GM10847 (cell line): ENCODE data around the gene TMEM244.

ENCODE experiments used
- POLR2A ChIP-seq: IDR thresholded peaks from 2 replicates; pipeline ENCODE4 v1.6.1; 2011; ENCODE audit not compliant: insufficient read length; ENCODE audit errors: extremely low read depth

TMEM244 gene

DNA sequence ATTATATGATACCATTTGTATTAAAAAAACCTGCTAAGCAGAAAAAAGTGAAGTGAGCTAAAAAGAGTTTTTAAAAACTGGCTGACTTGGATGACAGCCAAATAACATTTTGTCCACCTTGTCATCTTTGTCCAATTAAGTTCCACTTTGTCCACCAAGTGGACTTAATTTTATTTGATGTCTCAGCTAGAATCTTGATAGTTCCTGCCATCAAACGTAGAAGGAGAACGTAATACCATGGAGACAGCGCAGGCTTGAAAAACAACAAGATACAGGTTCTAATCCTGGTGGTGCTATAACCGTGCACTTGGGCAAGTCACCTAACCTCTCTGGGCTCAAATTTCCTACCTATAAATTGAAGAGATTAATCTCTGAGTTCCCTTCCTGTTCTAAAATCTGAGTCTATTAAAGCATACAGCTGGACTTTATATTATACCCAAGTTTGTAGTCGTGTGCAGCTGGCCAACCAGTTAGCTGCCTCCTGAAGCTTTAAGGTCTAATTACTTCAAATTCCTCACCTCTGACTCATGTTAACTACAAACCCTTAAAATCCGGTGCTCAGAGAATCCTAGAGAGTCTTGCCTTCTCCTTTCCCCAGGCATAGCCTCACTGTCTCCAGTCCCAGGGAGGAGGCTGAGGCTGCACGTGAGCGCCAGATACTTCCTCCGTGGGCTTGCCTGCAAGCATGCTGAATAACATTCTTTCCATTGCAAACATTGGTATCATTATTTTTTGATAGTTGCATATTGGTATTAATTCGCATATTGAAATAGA lies 16.8 kb downstream of the TMEM244 start:
- no peak for TF ChIP-seq POLR2A

DNA sequence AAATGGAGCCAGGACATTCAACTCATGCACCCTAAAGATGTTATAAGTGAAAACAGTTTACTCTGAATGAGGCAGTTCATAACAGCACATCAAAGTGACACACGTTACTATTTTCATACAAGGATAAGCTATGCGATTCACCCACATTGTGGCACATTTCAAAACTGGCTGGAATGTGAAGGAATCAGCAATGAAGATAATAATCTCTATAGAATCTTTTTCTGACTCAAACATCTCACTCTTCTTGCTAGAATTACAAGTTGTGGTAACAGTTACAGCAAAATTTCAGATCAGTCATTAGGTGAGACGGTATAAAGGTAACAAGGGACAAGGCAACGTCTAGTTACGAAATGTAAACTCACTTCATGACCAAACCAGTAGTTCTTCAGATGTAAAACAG lies 17.5 kb downstream of the TMEM244 start:
- no peak for TF ChIP-seq POLR2A

DNA sequence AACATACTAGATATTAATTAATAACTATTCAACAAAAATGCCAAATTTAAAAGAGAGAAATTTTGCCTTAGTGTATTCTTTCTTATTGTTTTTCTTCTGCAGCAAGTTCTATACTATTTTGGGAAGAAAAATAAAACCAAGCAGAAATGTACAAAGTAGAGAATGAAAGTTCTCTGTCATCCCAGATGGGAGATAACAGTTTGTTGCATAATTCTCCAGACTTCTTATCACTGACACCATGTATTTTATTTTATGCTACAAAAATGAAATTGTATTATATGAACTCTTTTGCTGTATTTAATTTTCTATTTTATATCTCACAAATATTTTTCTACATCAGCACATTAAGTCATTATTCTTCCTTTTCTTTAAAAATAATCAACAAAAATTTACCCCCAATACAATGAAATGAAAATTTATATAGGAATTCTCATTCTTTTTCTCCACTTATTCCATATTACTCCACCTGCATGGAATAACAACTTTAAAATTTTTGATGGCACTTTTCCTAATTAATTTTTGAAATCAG lies 18.2 kb downstream of the TMEM244 start:
- no peak for TF ChIP-seq POLR2A

DNA sequence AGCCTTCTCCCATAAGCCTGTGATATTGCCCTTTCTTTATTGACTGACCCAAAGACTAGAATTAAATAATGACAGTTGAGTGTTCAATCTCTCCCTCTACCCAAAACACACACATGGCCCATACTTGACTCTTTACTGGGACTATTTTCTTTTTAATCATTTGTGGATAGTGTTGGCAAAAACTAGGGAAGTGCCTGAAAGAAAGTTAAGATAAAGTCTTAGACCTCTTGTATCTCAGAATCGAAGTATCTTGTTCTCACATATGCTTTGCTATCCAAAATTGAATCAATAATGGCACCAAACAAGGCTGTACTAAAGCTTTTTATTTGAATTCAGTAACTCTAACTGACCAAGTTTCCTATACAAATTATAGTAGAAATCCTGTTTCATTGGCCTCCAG lies 19.0 kb downstream of the TMEM244 start:
- no peak for TF ChIP-seq POLR2A

DNA sequence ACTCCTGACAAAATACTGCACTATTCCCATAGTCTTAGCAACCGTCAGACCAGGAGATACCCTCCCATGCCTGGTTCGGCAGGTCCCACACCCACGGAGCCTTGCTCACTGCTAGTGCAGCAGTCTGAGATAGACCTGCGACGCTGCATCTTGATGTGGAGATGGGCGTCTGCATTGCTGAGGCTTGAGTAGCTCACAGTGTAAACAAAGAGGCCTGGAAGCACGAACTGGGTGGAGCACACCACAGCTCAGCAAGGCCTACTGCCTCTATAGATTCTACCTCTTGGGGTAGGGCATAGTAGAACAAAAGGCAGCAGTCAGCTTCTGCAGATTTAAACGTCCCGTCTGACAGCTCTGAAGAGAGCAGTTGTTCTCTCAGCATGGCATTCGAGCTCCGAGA lies 25.4 kb downstream of the TMEM244 start:
- TF ChIP-seq POLR2A = no peak

DNA sequence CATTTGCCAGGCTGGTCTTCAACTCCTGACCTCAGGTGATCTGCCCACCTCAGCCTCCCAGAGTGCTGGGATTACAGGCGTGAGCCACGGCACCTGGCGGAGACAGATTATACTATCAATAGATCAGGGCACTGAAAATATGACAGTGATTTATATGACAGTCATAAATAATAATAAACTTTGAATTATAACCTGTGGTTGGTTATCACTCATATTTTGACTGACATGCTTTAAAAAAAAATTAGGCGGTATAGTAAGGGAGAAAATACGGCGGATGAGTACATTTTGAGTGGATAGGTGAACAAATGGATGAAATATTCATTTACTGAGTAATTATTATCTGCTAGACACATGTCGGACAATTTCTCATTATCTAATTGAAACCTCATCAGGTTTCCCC lies 28.8 kb downstream of the TMEM244 start:
- no peak for TF ChIP-seq POLR2A

DNA sequence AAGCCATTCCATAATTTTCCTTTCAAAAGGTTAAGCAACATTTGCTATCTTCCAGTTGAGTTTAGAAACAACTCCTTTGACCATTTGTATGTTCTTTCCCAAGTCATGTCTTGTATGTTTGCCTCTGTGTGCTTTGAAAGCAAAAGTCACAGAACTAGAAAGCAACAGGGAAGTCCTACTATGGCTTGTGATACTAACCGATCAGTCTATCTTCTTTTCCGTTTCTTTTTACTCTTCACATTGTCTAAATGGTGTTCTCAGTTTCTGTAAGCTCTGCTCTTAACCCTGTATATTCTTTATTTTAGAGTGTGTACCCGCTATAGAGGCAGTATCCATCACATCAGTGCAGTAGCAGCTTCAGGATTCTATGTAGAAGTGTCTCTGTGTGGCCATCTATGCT lies 32.9 kb downstream of the TMEM244 start:
- TF ChIP-seq POLR2A = no peak

DNA sequence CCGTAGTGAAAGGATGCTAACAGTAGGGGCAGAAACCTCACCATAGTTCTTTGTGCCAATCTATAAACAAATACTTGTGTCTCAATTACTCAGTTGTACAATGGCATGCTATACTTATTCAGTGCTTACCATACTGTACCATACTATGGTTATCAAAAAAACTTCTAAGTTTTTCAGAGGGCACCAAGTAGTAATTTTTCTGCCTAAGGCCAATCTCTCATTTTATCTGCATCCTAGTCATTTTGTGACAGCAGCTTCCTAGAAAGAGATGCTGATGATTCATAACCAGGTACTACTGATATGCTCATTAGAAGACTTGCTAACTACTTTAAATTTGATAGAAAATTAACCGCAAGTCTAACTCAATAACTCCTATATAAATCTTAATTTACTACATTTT lies 42.9 kb downstream of the TMEM244 start:
- TF ChIP-seq POLR2A = no peak

DNA sequence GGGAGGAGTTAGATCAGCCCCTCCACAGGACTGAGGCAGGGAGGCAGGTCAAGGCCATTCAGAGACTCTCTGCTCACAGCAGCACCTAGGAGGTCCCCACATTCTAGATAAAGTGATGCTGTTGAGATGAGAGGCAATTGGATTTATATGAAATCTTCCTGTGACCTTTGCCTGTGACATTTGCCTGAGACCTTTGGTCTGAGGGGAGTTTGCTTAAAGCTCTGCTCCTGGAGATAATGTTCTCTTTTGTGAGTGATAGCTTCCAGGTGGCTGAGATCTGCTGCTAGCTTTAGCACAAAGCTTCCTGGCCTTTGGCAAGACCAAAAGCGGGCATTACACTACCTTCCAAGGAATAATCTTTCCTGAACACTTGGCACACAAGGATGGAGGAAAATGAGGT lies 43.3 kb downstream of the TMEM244 start:
- no peak for TF ChIP-seq POLR2A

DNA sequence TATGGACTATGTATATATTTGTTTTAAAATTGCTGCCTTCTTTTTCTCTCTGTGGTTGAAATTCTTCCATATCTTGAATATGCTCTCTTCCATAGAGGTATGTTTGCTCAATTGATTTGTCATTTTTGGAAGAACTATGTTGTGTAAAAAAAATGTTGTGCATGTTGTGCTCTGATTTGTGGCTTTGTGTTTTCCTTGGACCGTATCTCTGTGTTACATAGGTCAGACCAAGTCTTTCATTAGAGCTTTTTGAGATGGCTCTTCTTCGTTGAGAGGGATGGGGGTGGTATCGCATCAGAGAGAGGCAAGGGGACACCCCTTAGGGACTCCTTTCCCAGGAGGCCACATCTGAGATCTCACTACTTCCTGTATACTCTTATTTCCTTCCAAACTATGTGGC lies 43.8 kb downstream of the TMEM244 start:
- TF ChIP-seq POLR2A = no peak

DNA sequence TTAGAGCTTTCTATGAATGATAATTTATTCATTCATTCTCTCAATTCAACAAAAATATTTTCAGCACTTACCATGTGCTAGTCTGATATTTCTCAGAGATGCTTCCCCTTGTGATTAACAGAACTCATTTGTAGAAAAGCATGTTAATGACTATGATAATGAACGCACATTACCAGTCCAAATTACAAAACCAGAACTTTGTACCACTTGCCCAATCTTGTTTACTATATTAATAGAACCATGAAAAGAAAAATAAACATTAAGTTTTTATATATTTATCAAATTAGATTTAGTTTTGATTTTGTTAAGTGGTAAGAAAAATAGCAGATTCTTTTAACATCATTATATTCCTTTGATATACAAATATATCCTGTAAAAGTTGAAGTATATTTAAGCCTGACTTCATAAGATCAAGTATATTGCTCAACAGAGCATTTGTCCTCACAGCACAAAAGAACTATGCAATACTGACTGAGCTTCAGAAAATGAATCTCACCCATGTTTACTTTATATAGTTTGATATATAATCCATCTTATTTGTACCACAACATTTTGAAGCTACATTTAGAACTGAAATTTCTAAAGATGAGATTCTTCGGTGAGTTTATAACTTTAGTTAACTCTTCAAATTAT lies 48.9 kb downstream of the TMEM244 start:
- no peak for TF ChIP-seq POLR2A

DNA sequence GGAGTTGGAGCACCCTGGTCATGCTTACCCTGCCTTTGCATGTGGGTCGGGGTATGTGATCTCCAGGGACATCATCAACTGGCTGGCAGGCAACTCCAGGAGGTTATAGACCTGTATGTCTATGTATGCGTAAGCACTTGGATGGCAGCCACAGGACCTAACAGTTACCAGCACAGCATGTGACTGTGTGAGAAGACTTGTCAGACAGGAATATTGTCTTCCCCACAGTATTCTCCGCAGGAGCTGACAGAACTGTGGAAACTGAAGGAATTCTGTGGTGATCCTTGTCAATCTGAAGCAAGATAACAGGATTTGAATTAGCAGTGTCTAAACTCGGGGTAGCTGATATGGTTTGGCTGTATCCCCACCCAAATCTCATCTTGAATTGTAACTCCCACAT lies 59.2 kb downstream of the TMEM244 start:
- no peak for TF ChIP-seq POLR2A

DNA sequence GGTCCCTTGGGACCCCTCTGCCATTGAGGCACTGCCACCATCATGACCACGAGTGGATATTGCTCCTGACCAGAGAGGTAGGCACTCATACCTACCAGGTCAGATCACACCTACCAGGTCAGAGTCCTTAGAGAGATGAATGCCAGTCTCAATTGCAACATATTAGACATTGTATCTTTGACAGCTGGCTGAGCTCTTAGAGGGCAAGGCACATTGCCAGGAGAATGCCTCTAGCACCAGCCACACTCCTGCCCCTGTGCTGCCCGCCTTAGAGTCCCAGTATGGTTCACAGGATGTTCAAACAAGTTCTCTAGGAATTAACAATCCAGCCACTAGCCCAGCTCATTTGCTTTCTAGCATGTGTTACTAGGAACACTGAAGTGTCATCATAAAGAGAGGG lies 65.9 kb downstream of the TMEM244 start:
- no peak for TF ChIP-seq POLR2A

DNA sequence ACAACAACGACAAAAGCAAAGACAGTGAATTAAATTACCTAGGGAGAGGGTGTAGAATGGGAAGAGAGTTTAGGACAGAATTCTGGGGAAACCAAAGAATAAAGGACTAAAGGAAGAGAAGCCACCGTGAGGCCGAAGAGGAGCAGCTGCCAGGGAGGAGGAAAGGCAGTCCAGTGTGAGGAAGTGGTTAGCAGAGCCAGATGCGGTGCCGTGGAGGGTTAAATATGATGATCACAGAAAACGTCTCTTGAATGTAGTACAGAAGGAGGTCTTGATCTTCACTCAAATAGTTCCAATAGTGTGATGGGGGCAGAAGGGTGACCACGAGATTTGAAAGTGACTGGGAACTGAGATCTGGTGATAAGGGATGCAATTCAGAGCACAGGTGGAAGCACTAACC lies 67.7 kb downstream of the TMEM244 start:
- TF ChIP-seq POLR2A = no peak

DNA sequence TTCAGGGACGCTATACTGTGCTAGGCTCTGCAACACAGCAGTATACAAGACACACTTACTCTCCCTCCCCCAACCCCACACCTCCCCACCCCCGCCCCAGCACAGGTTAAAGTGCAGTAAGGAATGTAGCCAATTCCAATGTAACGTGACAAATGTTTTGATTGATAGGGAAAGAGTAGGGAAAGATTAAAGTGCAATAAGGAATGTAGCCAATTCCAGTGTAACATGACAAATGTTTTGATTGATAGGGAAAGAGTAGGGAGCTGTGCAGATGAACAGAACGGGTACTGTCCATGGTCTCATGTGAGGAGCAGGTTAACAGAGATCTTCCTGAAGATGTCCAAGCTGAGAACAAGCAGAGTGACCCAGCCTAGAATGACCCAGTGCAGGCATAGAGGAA lies 69.1 kb downstream of the TMEM244 start:
- TF ChIP-seq POLR2A = no peak

DNA sequence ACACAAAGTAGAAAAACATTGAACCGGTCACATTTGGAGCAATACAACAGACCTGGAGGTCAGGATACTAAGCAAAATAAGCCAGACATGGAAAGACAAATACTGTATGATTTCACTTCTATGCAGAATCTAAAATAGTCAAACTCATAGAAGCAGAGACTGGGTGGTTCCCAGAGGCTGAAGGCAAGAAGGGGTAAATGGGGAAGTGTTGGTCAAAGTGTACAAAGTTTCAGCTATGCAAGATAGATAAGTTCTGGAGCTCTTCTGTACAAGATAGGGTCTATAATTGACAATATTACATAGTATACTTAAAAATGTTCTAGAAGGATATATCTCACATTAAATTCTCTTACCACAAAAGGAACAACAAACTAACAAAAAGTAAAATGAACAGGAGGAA lies 70.3 kb downstream of the TMEM244 start:
- no peak for TF ChIP-seq POLR2A

DNA sequence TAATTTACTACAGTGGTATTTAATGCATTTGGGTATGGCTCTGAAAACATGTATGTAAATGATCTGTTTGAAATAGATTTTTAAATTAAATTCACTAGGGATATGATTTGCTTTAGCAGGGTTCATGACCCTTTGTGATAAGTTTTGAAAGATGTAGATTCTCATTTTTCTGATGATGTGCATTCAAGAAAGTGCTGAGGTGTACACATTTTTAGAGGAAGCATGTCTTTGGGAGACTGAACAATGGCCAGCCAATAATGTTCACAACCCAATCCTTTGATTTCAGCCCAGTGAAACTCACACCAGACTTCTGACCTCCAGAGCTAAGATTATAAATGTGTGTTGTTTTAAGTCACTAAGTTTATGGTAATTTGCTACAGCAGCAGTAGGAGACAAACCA lies 71.1 kb downstream of the TMEM244 start:
- no peak for TF ChIP-seq POLR2A
